Stimulated activated CD8-positive, alpha-beta memory T cell treated with anti-CD3 and anti-CD28 coated beads, Interleukin-7, amount 100 ng/mL, for 1 hour (primary cell): ENCODE measurements around the gene PPP1R36.
"Not testable (repeated sequence)": the region's sequence is repeated elsewhere in the genome, so short reads cannot be mapped to it uniquely, and the experiment has no call there.

ENCODE experiments used
- DNase-seq, 2 donors: peaks; one replicate each; pipeline ENCODE4 v3.0.0-alpha.2; 2020; ENCODE audit warnings: low read depth in 2 of 2

The PPP1R36 gene

GRCh38 chr14:64569138-64569631 lies 19.4 kb downstream of the PPP1R36 start:
- no peak for DNase-seq

GRCh38 chr14:64569646-64570045 lies 19.9 kb downstream of the PPP1R36 start:
- not testable (repeated sequence) for DNase-seq

GRCh38 chr14:64572386-64573104 lies 22.8 kb downstream of the PPP1R36 start:
- no peak for DNase-seq

GRCh38 chr14:64573109-64573508 lies 23.3 kb downstream of the PPP1R36 start:
- DNase-seq: no peak

GRCh38 chr14:64574371-64575107 lies 24.8 kb downstream of the PPP1R36 start:
- DNase-seq: no peak

- DNase-seq: no peak
These were observed 27.4 kb downstream of the PPP1R36 start for GRCh38 chr14:64577211-64577610.

- DNase-seq: no peak
These were observed 30.7 kb downstream of the PPP1R36 start for GRCh38 chr14:64580467-64580866.

GRCh38 chr14:64581363-64581762 lies 31.6 kb downstream of the PPP1R36 start:
- DNase-seq: no peak

GRCh38 chr14:64581817-64582216 lies 32.1 kb downstream of the PPP1R36 start:
- DNase-seq: no peak

- no peak for DNase-seq
These were observed 34.4 kb downstream of the PPP1R36 start for GRCh38 chr14:64584190-64584589.

GRCh38 chr14:64591809-64592208 lies 42.0 kb downstream of the PPP1R36 start:
- no peak for DNase-seq

- no peak for DNase-seq
These were observed 44.7 kb downstream of the PPP1R36 start for GRCh38 chr14:64594438-64594837.

GRCh38 chr14:64598404-64598803 lies 48.6 kb downstream of the PPP1R36 start:
- no peak for DNase-seq

- no peak for DNase-seq
These were observed 51.8 kb downstream of the PPP1R36 start for GRCh38 chr14:64601571-64601970.

- no peak for DNase-seq
These were observed 53.1 kb downstream of the PPP1R36 start for GRCh38 chr14:64602826-64603225.

GRCh38 chr14:64604001-64604400 lies 54.2 kb downstream of the PPP1R36 start:
- DNase-seq: no peak

GRCh38 chr14:64604881-64605280 lies 55.1 kb downstream of the PPP1R36 start:
- DNase-seq: no peak

GRCh38 chr14:64605926-64606685 lies 56.3 kb downstream of the PPP1R36 start:
- no peak for DNase-seq

GRCh38 chr14:64610049-64610746 lies 60.4 kb downstream of the PPP1R36 start:
- no peak for DNase-seq

- DNase-seq: no peak
These were observed 61.7 kb downstream of the PPP1R36 start for GRCh38 chr14:64611358-64612020.

- no peak for DNase-seq
These were observed 62.2 kb downstream of the PPP1R36 start for GRCh38 chr14:64612021-64612380.
